ENCODE measurements around the gene SF3B3.

DNA sequence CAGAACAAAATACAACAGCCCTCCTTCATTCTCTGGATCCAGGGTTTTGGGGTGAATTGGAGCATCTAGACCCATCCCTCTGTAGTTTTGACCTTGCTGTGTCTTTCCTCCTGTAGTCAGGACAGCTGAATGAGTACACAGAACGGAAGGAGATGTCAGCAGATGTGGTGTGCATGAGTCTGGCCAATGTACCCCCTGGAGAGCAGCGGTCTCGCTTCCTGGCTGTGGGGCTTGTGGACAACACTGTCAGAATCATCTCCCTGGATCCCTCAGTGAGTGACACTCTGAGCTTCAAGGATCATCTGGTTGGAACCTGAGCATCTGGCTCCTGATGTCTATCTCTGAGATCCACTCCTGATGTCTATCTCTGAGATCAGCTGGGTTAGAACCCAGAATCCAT lies 32.4 kb downstream of the SF3B3 start:
- TF ChIP-seq EZH2 (IDR thresholded peaks at IDR 0.05; ENCODE audit: borderline replicate concordance, control insufficient read depth, low read depth, low read length) (no peak), POLR2AphosphoS5 (IDR thresholded peaks at IDR 0.05; ENCODE audit: low read length) (no peak), CREB1 (IDR thresholded peaks at IDR 0.05; ENCODE audit: low read depth) (no peak), CHD1 (IDR thresholded peaks at IDR 0.05; ENCODE audit: low read depth, low read length) (no peak)
- TF ChIP-seq, protein P1, sequence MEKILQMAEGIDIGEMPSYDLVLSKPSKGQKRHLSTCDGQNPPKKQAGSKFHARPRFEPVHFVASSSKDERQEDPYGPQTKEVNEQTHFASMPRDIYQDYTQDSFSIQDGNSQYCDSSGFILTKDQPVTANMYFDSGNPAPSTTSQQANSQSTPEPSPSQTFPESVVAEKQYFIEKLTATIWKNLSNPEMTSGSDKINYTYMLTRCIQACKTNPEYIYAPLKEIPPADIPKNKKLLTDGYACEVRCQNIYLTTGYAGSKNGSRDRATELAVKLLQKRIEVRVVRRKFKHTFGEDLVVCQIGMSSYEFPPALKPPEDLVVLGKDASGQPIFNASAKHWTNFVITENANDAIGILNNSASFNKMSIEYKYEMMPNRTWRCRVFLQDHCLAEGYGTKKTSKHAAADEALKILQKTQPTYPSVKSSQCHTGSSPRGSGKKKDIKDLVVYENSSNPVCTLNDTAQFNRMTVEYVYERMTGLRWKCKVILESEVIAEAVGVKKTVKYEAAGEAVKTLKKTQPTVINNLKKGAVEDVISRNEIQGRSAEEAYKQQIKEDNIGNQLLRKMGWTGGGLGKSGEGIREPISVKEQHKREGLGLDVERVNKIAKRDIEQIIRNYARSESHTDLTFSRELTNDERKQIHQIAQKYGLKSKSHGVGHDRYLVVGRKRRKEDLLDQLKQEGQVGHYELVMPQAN (conservative IDR thresholded peaks at IDR 0.05) = no peak

Data from GM12878 (cell line).